SU-DHL-6 (cell line): Measurements from ENCODE around the gene IFI44.

Source experiments
- H2AFZ ChIP-seq: fragments of 200-600 bp; sonication (generic); 2 replicates; pipeline ENCODE4 v1.6.1; 2014; ENCODE audit warnings: low read depth, mild to moderate bottlenecking, moderate library complexity, mixed read lengths, antibody characterized with exemption, low read length; ENCODE audit not compliant: severe bottlenecking
- H3F3A ChIP-seq: fragments of 200-600 bp; shearing (Covaris generic); 2 replicates; pipeline ENCODE4 v1.6.0; 2016; ENCODE audit warnings: antibody characterized with exemption, mild to moderate bottlenecking; ENCODE audit not compliant: insufficient read depth
- H3K27ac ChIP-seq: fragments of 200-600 bp; sonication (generic); 2 replicates; pipeline ENCODE4 v1.5.1; 2016; ENCODE audit warnings: low read depth, mild to moderate bottlenecking, low read length, moderate library complexity, mixed read lengths
- H3K27me3 ChIP-seq: fragments of 200-600 bp; sonication (generic), shearing (Covaris generic); 2 replicates; pipeline ENCODE4 v1.6.0; 2014; ENCODE audit warnings: mild to moderate bottlenecking, low read length
- H3K36me3 ChIP-seq: fragments of 200-600 bp; sonication (generic); 2 replicates; pipeline ENCODE4 v1.6.1; 2014; ENCODE audit warnings: mild to moderate bottlenecking, low read length, mixed read lengths
- H3K4me2 ChIP-seq: fragments of 300-600, 200-600 bp; shearing (Covaris generic), sonication (generic); 2 replicates; pipeline ENCODE4 v1.6.0; 2014; ENCODE audit warnings: low read length, low read depth, mild to moderate bottlenecking; ENCODE audit not compliant: poor library complexity, severe bottlenecking
- H3K4me3 ChIP-seq: fragments of 200-600 bp; sonication (generic); 2 replicates; pipeline ENCODE4 v1.5.1; 2014; ENCODE audit warnings: antibody characterized with exemption, low read length, mild to moderate bottlenecking, mixed read lengths; ENCODE audit not compliant: insufficient read depth, poor library complexity, severe bottlenecking
- H3K79me2 ChIP-seq: fragments of 200-600 bp; sonication (generic); 2 replicates; pipeline ENCODE4 v1.6.1; 2014; ENCODE audit warnings: mild to moderate bottlenecking, low read length, moderate library complexity; ENCODE audit not compliant: insufficient read depth
- H3K9ac ChIP-seq: fragments of 200-600 bp; sonication (generic); 2 replicates; pipeline ENCODE4 v1.7.0; 2014; ENCODE audit warnings: mild to moderate bottlenecking, low read length
- H3K9me2 ChIP-seq: fragments of 200-600 bp; sonication (generic); replicated peaks from 2 replicates; pipeline ENCODE4 v1.6.1; 2014; ENCODE audit warnings: low read length; ENCODE audit not compliant: insufficient read depth
- H3K9me3 ChIP-seq: fragments of 200-600 bp; sonication (generic); 2 replicates; pipeline ENCODE4 v1.6.1; 2014; ENCODE audit warnings: low read length, mixed read lengths; ENCODE audit not compliant: insufficient read depth
- H4K20me1 ChIP-seq: fragments of 200-600 bp; sonication (generic); 2 replicates; pipeline ENCODE4 v1.6.1; 2014; ENCODE audit warnings: low read depth, mild to moderate bottlenecking, antibody characterized with exemption, low read length, moderate library complexity, mixed read lengths
- CTCF ChIP-seq: fragments of 200-600 bp; sonication (generic); IDR thresholded peaks from one replicate; pipeline ENCODE4 v1.5.1; 2017; ENCODE audit warnings: antibody characterized with exemption, mild to moderate bottlenecking, low read length, moderate library complexity; ENCODE audit not compliant: insufficient read depth, poor library complexity, severe bottlenecking
- EZH2phosphoT487 ChIP-seq: fragments of 200-600 bp; sonication (generic), shearing (Covaris generic); conservative IDR thresholded peaks from 2 replicates; pipeline ENCODE4 v1.6.1; 2018; ENCODE audit warnings: mild to moderate bottlenecking, antibody characterized with exemption, low read length, moderate library complexity, mixed read lengths

The IFI44 gene

DNA sequence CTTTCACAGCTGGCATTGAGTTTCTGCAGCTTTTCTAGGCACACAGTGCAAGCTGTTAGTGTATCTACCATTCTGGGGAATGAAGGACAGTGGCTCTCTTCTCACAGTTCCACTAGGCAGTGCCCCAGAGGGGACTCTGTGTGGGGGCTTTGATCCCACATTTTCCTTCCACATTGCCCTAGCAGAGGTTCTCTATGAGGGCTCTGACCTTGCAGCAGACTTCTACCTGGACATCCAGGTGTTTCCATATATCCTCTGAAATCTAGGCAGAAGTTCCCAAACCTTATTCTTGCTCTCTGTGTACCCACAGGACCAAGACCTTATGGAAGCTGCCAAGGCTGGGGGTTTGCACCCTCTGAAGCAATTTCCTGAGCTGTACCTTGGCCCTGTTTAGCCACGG lies 2.4 kb upstream of the IFI44 start:
- no peak overlapping the region for H3K9ac ChIP-seq
- H3K4me2 ChIP-seq = no peak overlapping the region
- H3K9me2 ChIP-seq = no peaks in the 10 kb centered on the region
- no peaks in the 10 kb centered on the region for H3K27me3 ChIP-seq
- no peaks in the 10 kb centered on the region for H3F3A ChIP-seq
- H3K9me3 ChIP-seq = no peaks in the 10 kb centered on the region
- no peak overlapping the region for H3K4me3 ChIP-seq
- no peaks in the 10 kb centered on the region for H4K20me1 ChIP-seq
- H3K79me2 ChIP-seq = no peaks in the 10 kb centered on the region
- no peak for TF ChIP-seq CTCF
- no peak for TF ChIP-seq EZH2phosphoT487
- no peak overlapping the region for H3K27ac ChIP-seq
- H2AFZ ChIP-seq = no peak overlapping the region
- no peaks in the 10 kb centered on the region for H3K36me3 ChIP-seq

GRCh38 chr1:78650114-78650660 lies 556 bp downstream of the IFI44 start:
- Histone ChIP-seq H3K36me3 (no peaks in the 10 kb centered on the region), H3K79me2 (no peaks in the 10 kb centered on the region), H3K27ac (no peak overlapping the region), H3K4me3 (no peak overlapping the region), H3K9me2 (no peaks in the 10 kb centered on the region), H3K4me2 (no peak overlapping the region), H3K9me3 (no peaks in the 10 kb centered on the region), H2AFZ (no peak overlapping the region), H3K27me3 (no peaks in the 10 kb centered on the region), H3K9ac (no peak overlapping the region), H4K20me1 (no peaks in the 10 kb centered on the region), H3F3A (no peaks in the 10 kb centered on the region)
- no peak for TF ChIP-seq CTCF
- TF ChIP-seq EZH2phosphoT487 = no peak

- no peak overlapping the region for H3K4me2 ChIP-seq
- no peaks in the 10 kb centered on the region for H3K79me2 ChIP-seq
- no peaks in the 10 kb centered on the region for H3K9me2 ChIP-seq
Measured at GRCh38 chr1:78651241-78651640, 1.6 kb downstream of the IFI44 start.

More at GRCh38 chr1:78651241-78651640, 1.6 kb downstream of the IFI44 start:
- Histone ChIP-seq H3K4me3 (no peak overlapping the region), H2AFZ (no peak overlapping the region), H3K36me3 (no peaks in the 10 kb centered on the region), H3K27ac (no peak overlapping the region), H4K20me1 (no peaks in the 10 kb centered on the region), H3F3A (no peaks in the 10 kb centered on the region), H3K9me3 (no peaks in the 10 kb centered on the region), H3K9ac (no peak overlapping the region), H3K27me3 (no peaks in the 10 kb centered on the region)
- TF ChIP-seq EZH2phosphoT487 (no peak), CTCF (no peak)
